ENCODE data around the gene DIP2C.
"Not testable (repeated sequence)": the region's sequence is repeated elsewhere in the genome, so short reads cannot be mapped to it uniquely, and the experiment has no call there.

The DIP2C gene

DNA sequence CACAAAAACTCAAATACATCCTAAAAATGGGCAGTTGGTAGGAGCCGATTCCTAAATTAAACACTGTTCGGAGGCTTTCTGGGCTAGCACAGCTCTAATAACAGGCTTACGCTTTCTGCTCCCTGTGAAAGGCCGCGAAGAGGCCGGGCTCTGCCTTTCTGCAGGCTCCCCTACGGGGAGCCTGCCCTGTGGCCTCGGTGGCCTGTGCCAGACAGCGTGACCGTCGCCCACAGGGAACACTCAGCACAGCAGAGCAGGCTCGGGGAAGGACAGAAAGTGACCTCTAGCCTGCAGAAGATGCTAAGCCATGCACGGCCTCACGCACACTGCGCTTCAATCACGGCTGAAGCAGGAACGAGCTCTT is 64.2 kb downstream of the DIP2C start:
- DNase-seq, result no peak

DNA sequence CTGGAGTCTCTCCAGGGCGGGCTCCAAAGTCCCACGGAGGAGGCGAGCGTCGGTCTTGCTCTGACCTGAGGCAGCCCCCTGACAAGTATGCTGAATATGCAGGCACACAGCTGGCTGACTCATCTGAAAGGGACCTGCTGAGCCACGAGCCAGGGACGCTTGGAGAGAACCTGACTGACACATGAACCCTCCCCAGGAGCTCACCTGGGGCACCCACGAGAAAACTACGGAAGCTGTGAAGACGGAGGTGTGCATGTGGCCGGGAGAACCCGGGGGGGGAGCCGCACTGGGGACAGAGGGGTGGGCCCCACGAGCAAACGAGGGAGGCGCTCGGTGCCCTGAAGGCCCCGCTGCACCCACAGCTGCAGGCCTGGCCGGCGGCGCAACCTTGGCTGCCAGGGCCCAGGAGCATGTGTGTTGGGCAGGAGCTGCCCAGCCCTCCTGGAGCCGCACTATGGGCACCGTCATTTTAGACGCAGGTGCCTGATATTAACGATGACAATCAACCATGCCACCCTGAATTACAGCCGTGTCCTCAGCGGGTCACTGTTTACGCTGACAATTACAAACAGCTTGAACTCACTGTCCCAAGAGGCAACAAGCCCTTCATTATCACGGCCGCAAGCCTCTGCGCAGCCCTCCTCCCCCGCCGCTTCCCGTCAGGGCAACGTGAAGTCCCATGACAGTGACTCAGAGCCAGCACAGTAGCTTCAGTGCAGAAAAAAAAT is 64.7 kb downstream of the DIP2C start:
- no peak for DNase-seq

DNA sequence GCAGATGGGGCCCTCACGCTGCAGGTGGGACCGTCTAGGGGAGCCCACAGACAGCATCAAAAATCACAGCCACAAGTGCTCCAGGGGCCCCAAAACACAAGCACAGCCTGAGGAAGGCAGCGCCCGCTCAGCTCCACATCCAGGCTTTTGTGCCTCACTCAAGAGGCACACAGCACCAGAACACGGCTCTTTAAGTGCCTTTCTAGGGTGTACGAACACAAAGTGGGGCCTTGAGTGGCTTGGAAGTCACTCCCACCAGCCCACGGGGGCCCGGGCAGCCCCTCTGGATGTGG is 65.2 kb downstream of the DIP2C start:
- no peak for DNase-seq

DNA sequence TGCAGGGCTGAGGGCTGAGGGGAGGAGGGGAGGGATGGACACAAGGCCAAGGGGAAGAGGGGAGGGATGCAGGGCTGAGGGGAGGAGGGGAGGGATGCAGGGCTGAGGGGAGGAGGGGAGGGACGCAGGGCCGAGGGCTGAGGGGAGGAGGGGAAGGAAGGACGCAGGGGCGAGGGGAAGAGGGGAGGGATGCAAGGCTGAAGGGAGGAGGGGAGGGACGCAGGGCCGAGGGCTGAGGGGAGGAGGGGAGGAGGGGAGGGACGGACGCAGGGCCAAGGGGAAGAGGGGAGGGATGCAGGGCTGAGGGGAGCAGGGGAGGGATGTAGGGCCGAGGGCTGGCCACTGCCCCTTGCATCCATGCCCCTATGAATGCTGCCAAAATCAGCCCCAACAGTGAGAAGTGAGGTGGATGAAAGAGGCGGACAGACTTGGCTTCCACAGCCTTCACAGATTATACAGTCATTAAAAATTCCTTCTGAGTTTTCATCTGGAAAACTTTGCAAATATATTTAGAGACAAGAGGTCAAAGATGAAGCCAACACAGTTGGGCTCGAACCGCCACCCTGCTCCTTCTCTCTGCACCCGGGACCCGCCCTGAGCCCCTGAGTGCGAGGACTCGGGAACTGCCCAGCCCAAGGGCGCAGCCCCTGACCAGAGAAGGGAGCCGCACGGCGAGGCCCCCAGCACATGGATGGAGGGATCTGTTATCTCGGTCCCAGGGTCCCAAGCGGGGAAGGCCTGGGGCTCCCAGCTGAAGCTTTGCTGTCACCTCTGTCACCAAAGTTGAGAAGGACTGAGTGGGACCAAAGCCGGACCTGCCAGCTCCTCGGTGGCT is 65.8 kb downstream of the DIP2C start:
- DNase-seq, result no peak

DNA sequence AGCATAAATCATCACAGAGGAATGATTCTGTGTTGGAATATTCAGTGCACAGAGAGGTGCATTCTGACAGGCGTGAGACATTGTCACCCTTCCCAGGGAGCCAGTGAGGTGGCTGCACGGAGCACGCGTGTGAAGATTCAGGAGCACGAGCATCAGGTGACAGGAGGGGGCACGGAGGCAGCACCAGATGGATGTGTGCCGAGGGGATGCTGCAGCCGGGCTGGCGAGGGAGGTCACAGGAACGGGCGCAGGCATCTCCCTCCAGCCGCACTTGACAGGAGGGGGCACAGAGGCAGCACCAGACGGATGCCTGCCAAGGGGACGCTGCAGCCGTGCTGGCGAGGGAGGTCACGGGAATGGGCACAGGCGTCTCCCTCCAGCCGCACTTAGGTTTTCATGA is 66.5 kb downstream of the DIP2C start:
- DNase-seq, result no peak

DNA sequence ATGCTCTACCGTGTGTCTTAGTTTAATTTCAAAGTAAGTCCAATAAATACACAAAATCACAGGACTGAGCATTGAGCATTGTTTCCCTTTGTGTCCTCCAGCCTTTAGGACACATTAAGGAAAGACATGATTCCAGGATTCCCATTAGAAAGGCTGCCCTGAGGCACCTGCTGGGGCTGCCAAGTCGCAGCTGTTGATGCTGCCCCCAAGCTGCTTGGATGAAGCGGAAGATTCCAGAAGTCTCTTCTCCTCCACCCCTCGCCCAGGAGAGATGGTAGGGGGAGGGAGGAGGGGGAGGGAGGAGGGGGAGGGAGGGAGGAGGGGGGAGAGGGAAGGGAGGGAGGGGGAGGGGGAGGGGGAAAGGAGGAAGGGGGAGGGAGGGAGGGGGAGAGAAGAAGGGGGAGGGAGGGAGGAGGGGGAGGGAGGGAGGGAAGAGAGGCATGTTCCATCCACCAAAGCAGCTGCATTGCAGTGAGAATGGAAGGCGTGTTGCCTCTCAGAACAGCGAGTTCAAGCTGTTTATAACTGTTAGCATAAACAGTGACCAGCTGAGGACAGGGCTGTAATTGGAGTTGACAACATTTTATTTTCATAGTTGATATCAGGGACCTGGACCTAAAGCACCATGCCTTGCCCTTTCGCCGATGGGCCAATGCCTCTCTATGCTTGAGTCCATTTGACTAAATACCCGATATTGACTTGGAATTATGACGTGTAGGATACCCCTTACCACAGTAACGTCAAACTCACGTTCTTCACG is 67.3 kb downstream of the DIP2C start:
- no peak for DNase-seq

DNA sequence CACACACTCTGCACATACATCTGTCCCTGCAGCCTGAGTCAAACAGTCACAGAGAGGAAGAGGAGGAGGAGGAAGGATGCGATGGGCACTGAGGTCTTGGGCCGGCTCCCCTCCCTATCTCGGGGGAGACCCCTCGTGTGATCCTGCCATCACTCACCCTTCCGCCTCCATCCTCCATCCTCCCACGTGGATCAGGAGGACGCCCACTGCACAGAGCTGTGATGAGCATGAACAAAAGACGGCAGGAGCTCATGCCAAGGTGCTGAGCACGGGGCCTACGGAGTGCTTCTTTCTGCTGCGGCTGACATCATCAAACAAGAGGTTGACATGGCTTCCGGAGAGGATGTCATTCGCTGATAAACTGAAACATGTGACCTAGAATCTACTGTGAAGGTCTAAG is 68.0 kb downstream of the DIP2C start:
- DNase-seq, result no peak

DNA sequence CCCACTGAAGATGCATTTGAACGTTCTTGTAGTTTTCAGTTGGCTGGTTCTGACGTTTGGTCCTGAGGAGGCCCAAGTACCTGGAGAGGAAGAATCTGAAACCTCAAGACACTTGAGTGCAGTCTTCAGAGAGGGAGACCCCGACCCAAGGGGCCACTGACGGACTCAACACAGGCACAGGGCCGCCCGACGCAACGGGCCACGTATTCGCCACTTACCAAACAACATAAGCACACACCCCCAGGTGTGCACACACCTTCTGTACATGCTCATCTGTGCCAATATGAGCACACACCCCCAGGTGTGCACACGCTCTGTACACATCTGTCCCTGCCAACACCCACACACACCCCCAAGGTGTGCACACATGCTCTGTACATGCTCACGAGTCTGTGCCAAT is 68.5 kb downstream of the DIP2C start:
- DNase-seq, result no peak

DNA sequence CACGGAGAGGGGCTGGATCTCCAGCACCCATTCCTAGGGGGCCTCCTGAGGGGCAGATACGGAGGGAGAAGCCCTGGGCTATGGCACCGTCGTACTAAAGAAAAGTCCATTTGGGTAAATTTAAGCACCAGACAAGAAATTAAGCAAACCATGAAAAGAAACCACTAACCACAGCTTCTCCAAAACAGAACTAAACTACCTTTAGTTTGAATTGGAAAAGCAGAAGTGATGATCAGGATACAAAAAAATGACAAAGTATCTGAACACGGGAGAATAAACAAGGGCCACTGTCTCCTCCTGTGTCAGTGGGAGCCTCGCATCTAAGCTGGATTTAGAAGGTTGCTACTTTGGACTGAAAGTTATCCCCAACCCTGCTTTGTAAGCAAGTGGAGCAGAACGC is 69.1 kb downstream of the DIP2C start:
- no peak for DNase-seq

DNA sequence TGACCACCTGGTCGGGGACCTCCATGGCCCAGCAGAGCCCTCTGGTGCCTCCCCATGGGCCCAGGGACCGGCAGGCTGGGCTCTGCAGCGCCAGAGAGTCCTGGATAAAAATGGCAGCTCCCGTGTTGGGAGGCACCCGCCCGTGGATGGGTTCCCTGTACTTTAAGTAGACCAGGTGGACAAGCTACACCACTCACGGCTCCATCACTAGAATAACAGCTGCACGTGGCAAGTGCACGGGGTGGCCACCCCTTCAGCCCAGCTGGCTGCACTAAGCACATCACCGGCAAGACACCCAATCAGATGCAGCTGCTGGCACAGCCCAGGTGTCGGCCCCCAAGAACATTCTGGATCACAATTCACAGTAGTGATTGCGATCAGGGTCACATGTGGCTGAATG is 69.8 kb downstream of the DIP2C start:
- DNase-seq, result no peak

DNA sequence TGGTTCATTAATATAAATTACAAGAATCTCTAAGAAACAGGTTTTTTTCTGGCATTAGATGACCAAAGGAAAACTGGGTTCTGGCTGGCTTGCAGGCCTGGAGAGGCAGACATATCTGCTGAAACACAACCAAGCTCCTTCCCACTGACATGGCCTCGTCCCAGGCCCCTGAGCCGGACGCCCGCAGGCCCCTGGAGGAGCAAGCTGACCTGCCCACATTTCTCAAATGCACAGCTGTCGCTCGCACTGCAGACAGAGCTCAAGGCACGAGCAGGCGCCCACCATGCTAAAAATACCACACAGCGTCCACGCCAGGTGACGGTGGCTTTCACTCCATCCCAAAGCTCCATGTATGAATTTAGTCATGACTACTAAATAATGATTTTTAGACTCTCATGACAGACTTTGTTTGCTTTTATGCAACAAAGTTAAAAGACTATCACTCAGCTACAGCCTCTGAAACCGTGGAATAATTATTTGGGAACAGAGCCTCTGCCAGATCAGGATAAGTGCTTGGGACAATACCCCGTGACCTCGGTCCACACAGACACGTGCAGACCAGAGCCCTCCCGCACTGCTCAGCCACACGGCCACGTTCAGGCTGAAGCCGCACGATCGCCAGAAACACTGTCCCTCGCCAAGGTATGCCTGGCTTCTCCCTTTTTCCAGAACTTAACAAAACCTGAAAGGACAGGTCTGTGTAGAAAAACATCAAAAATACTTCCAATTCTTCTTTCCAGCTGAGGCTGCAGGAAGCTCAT is 71.1 kb downstream of the DIP2C start:
- DNase-seq, result no peak

DNA sequence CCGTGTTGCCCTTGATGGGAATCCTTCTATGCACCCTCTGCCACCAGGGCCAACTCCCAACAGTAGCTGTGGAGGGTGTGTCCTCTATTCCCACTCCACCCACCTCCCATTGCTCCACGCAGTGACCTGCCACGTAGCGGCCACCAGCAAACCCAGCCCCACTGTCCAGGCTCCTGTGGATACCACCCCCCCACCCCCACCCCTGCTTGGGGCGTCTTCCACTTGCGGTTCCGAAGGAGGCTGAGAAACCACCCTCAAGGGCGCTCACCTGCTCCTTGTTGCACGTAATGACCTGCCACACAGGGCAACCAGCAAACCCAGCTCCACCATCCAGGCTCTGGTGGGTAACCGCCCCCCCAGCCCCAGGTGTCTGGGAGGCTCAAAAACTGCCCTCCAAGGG is 72.0 kb downstream of the DIP2C start:
- no peak for DNase-seq

DNA sequence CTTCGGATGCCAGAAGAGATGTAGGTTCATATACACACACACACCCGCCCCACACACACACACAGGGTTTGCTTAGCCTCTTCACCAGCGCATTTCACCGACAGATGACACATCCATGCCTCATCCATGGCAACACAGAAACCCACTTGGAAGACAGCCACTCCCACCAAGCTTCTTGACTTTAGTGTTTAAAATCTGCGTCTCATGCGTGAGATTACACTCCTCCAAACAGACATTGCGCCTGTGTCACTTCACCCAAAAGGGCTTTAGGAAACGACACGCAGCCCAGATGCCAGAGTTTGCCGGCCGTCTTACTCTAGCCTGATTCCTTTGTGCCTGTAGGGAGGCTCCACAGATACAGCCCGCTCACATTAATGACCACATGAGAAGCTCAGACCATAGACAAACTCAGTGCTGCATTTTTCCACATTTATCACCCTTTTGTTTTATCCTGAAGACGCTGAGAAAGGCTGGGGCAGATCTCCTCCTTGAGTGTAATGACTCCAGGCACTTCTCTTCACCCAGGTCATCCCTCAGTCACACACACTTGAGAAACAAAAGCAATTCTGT is 73.8 kb downstream of the DIP2C start:
- no peak for DNase-seq

DNA sequence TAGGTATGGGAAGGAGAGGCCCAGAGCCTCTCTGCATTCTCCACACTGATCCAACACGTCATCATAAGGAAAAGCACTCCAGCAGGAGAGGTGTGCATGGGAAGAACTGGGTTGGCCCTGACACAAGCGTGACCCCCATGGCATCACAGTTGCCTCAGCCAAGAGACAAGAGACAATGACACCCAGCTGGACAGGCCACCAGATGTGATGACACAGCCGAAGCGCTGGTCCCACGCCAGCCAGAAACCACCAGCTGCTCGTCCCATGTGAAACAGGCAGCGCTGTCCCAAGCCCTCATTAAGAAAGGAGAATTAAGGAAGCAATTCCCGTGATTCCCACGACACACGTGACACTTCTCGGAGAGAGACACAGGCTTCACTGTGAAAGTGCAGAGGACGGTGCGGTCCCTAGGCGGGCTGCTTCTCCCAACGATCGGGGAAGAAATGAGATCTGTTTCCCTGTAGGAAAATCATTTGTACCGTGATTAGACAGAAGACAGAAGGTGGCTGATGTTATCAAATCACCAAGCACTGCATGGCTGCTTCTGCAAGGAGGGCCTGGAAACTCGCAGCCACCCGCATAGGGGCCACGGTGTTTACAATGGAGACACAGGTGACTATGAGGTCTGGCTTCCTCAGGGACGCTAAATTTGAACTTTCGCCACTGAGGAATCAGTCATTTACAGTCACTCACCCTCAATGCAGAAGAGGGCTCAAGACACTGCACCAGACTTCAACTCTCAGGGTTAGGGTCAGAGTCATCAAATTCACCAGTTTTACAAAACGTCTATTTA is 74.5 kb downstream of the DIP2C start:
- DNase-seq, result no peak

DNA sequence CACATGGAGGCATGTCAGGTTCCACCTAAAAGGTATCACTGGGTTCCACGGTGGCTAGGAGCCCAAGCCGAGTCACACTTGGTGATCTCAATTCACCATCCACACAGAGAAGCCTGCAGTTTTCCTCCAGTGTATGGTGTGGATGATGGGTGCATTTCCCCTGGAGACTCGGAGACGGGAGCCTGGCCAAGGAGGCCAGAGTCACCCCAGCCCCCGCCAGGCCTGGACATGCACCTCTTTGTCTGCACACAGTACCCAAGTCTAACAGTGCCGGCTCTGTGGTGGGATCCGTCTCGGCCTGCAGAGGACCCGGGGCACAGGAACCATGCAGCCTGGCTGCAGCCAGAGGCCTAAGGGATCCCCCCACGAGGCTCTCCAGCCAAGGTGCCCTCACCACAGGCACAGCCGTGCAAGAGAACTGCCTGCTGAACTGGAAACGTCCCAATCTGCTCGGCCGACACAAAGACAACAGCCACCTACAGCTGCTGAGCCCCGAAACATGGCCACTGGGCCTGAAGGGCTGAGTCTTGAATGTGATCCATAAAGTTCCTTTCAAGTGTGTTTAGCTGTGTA is 75.2 kb downstream of the DIP2C start:
- DNase-seq, result no peak

DNA sequence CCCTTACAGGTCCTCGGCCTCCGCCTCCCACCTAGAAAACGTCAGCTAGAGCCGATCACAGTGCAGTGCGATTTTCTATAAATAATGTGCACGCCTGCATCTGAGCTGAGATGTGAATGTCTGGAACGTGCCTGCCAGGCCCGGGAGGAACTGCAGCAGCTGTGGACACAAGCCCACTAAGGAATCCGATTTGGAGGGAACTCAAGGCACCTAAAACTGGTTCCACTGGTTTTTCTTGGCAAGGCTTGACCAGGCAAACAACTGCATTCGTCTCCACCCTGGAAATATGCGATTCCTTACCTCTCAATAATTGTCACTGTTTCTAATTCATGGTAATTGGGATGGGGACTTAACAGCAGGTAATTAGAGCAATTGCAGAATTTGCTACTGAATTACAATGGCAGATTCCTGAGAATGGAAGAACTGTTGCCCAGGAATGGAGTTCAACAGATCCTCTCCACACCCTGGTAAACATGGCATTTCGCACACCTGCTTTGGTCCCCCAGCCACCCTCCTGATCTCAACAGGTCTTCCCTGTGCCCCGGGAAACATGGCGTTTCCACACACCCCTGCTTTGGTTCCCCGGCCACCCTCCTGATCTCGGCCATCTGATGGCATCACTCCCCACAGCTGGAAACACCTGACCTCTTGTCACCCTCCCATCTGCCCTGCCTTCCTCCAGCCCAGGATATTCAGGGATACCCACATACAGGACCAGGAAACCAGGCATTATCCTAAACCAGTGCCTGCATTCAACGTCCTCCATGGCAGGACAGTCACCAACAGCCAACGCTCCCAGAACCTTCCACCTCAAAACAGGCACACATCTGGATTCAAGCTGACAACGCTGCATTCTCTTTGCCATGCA is 76.0 kb downstream of the DIP2C start:
- no peak for DNase-seq

DNA sequence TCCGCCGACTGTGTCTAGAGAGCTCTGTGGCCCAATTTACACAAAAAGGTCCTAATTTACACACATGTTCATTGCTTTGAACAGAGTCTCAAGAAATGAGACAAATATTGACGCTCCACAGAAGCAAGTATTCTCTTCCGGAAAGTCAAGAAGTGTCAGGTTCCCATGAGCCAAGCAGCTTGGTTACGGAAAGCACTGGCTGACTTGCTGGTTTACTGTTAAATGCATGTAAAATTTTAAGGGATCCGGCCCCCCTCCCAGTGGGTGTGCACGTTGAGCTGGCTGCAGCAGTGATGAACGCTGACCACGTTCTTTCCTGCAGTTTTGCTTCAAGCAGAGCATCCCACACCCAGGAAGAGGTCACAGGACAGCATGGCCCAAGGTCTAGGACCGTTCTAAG is 76.8 kb downstream of the DIP2C start:
- DNase-seq, result no peak

DNA sequence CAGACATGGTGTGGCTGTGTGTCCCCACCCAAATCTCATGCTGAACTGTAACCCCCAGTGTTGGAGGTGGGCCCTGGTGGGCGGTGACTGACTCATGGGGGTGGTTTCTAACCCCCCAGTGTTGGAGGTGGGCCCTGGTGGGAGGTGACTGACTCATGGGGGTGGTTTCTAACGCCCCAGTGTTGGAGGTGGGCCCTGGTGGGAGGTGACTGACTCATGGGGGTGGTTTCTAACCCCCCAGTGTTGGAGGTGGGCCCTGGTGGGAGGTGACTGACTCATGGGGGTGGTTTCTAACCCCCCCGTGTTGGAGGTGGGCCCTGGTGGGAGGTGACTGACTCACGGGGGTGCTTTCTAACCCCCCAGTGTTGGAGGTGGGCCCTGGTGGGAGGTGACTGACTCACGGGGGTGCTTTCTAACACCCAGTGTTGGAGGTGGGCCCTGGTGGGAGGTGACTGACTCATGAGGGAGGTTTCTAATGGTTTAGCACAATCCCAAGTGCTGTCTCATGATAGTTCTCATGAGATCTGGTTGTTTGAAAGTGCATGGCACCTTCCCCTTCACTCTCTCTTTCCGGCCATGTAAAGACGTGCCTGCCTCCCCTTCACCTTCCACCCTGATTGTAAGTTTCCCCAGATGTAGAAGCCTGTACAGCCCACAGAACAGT is 78.7 kb downstream of the DIP2C start:
- DNase-seq, result not testable (repeated sequence)

DNA sequence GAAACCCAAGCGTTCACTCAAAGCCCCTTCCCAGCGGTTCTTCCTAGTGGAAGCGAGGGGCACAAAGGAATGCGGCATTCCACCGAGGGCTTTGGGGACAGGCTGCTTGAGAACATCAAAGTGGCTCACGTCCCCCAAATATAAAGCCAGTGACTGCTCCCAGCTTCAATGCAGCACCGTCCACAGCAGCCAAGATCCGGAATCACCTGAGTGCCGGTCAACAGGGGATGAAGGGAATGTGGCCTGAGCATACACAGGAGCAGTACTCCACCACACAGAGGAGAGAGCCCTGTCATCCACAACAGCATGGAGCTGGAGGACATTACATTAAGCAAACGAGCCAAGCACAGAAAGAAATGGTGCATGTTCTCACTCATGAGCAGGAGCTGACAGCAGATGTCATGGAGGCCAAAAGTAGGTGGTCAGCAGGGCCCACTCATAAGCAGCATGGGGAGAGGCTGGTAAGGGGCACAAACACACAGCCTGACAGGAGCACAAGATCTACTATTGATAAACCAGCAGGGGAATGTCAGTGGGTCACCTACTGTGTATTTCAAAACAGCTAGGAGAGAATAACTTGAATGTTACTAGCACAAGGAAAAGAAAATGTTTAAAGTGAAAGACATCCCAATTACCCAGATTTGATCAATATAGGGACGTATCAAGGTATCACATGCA is 79.5 kb downstream of the DIP2C start:
- no peak for DNase-seq

DNA sequence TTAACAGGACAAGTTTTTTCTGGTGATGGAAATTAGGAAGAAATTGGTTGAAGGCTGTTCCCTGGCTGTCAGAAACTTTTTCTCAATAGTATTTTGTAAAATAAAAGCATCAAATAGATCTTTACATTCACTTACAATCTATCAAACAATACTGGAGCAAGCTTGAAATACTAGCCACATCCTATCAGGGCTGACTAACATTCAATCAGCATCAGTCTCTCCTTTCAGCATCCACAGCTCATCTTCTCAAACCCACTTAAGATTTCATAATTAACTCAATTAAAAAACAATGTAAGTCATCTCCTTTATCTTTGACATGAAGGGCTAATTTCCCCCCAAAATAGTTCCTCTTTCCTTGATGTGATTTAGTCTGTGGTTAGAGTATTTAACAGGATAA is 80.2 kb downstream of the DIP2C start:
- DNase-seq, result no peak
